Osteoblast (primary cell): ENCODE data around the gene NOSIP. TPM values are rescaled to one million over a fixed set of nuclear protein-coding genes. Genes with fewer than 3 reads are reported as not detected.

ENCODE experiments used
- DNase-seq: peaks from one replicate; pipeline ENCODE4 v3.0.0; 2011; ENCODE audit warnings: low spot score, mixed read lengths; ENCODE audit not compliant: insufficient read length; ENCODE audit errors: missing footprints
- H2AFZ ChIP-seq: 2 replicates; pipeline ENCODE4 v1.6.0; 2011; ENCODE audit warnings: mild to moderate bottlenecking, low read length
- H3K27ac ChIP-seq: 2 replicates; pipeline ENCODE4 v1.5.1; 2011; ENCODE audit warnings: mild to moderate bottlenecking, low read depth, low read length, moderate library complexity
- H3K27me3 ChIP-seq: 2 replicates; pipeline ENCODE4 v1.6.0; 2012; ENCODE audit warnings: mild to moderate bottlenecking, control low read depth, inconsistent platforms, low read length, moderate library complexity; ENCODE audit not compliant: insufficient read depth
- H3K36me3 ChIP-seq: 2 replicates; pipeline ENCODE4 v1.5.1; 2011; ENCODE audit warnings: mild to moderate bottlenecking, low read length, control low read depth, moderate library complexity; ENCODE audit not compliant: insufficient read depth
- H3K4me1 ChIP-seq: 2 replicates; pipeline ENCODE4 v1.5.1; 2011; ENCODE audit warnings: mild to moderate bottlenecking, low read length, control low read depth, moderate library complexity; ENCODE audit not compliant: insufficient read depth
- H3K4me2 ChIP-seq: 2 replicates; pipeline ENCODE4 v1.6.0; 2011; ENCODE audit warnings: mild to moderate bottlenecking, low read length; ENCODE audit not compliant: insufficient read depth
- H3K4me3 ChIP-seq: fragments of 200-600 bp; sonication (generic); 3 replicates; pipeline ENCODE4 v1.5.1; 2012; ENCODE audit warnings: mild to moderate bottlenecking, low read length, inconsistent platforms; ENCODE audit not compliant: insufficient read depth
- H3K79me2 ChIP-seq: 2 replicates; pipeline ENCODE4 v1.6.0; 2012; ENCODE audit warnings: mild to moderate bottlenecking, low read length, control low read depth, inconsistent platforms; ENCODE audit not compliant: insufficient read depth
- H3K9me3 ChIP-seq: 2 replicates; pipeline ENCODE4 v1.5.1; 2011; ENCODE audit warnings: low read depth, low read length, control low read depth
- H4K20me1 ChIP-seq: 2 replicates; pipeline ENCODE4 v1.6.0; 2012; ENCODE audit warnings: mild to moderate bottlenecking, low read length, control low read depth; ENCODE audit not compliant: insufficient read depth
- total RNA-seq: library from RNA; depleted of rRNA; stranded (reverse); fragments of >200 nt; gene quantifications from 2 replicates; pipeline ENCODE4 v1.2.3, GENCODE V29; 2012
- TF ChIP-seq, protein P1 (sequence below): IDR thresholded peaks from 2 replicates; pipeline ENCODE4 v1.5.1; 2011; ENCODE audit warnings: mild to moderate bottlenecking, low read depth, low read length, moderate library complexity; ENCODE audit errors: extremely low read depth

Gene NOSIP
- total RNA-seq, 1 donor, result 68.0 TPM

DNA sequence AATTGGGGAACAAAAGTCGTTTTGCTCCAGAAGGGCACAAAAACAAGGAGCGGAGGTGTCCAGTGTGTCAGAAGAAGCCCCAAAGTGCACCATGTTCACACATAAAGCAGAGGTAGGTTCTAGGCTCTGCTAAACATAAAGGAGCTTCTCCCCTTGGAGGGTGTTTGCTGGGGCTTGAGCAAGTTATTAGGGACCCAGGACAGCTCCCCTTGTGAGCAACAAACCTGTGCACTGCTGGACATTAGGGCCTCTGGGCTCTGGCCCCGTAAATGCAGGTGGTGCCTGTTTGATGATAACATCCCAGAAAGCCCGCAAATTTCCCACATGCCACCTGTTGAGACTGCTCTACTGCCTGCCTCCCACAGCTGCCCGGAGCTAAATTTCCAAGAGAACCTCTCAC lies 41.7 kb downstream of the NOSIP start:
- H3K4me2 ChIP-seq, result no peak overlapping the region
- peaks cover 76% of the 10 kb centered on the region for H3K36me3 ChIP-seq
- DNase-seq, result no peak
- H3K79me2 ChIP-seq, result peaks cover 21% of the 10 kb centered on the region
- H3K27me3 ChIP-seq, result no peaks in the 10 kb centered on the region
- H3K9me3 ChIP-seq, result no peaks in the 10 kb centered on the region
- H3K27ac ChIP-seq, result no peak overlapping the region
- H3K4me1 ChIP-seq, result no peaks in the 10 kb centered on the region
- TF ChIP-seq, protein P1, sequence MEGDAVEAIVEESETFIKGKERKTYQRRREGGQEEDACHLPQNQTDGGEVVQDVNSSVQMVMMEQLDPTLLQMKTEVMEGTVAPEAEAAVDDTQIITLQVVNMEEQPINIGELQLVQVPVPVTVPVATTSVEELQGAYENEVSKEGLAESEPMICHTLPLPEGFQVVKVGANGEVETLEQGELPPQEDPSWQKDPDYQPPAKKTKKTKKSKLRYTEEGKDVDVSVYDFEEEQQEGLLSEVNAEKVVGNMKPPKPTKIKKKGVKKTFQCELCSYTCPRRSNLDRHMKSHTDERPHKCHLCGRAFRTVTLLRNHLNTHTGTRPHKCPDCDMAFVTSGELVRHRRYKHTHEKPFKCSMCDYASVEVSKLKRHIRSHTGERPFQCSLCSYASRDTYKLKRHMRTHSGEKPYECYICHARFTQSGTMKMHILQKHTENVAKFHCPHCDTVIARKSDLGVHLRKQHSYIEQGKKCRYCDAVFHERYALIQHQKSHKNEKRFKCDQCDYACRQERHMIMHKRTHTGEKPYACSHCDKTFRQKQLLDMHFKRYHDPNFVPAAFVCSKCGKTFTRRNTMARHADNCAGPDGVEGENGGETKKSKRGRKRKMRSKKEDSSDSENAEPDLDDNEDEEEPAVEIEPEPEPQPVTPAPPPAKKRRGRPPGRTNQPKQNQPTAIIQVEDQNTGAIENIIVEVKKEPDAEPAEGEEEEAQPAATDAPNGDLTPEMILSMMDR, result no peak
- H2AFZ ChIP-seq, result no peak overlapping the region
- no peak overlapping the region for H3K4me3 ChIP-seq
- peaks cover 19% of the 10 kb centered on the region for H4K20me1 ChIP-seq

DNA sequence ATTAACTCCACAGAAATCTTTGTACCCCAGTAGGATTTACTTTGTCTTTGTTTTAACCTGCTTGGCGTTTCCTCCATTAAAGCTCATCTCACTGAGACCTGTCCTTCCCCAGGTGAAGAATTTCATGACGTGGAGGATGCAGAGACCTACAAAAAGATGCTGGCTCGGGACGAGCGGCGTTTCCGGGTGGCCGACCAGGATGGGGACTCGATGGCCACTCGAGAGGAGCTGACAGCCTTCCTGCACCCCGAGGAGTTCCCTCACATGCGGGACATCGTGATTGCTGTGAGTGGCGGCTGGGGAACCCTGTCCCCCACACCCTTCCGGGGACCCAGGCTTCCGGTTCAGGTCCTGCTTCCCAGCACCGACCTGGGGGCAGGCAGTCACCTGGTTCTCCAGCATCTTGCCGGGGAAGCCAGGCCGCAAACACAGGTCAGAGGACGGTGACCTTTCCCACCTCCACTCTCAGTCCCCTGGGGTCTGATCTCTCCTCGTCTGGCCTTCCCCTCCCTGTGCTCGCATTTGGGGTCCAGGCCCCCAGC lies 43.4 kb downstream of the NOSIP start:
- Histone ChIP-seq H3K4me3 (no peak overlapping the region), H4K20me1 (peaks cover 28% of the 10 kb centered on the region), H3K27ac (no peak overlapping the region), H3K36me3 (peaks cover 67% of the 10 kb centered on the region), H3K9me3 (no peaks in the 10 kb centered on the region), H3K4me1 (peaks cover 8% of the 10 kb centered on the region), H3K27me3 (no peaks in the 10 kb centered on the region), H3K79me2 (peaks cover 30% of the 10 kb centered on the region), H2AFZ (no peak overlapping the region), H3K4me2 (no peak overlapping the region)
- no peak for DNase-seq
- TF ChIP-seq, protein P1, result no peak

DNA sequence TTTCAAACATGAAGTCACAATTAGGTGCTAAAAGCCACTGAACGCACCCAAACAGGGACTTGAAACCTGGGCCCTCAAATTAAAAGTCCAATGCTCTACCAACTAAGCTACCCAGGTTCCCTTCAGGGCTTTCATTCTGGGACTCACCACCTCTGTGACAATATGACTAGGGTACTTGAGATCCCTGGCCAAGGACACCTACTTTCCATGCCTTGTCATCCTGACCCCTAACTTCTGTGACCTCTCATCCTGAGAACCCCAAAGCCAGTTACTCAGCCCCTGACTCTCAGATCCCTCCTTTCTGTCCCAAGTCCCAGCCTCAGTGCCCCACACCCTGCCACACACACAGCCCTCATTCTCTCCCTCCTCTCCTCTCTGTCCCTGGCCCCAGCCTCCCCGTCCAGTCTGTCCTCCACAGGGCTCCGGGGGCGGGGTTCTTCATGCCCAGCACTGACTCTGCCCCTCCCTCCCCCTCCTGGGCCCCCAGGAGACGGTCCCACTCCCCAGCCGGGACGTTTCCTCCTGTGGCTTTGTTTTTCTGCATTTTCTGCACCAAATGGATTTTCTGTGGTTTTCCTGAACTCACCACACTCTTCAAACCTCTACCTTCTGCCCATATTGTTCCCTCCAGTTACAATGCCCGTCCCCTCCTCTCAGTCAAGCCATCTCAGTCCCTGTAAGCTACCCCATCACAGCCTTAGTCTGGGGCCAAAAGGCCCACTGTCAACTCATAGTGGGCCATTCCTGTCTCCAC lies 45.5 kb downstream of the NOSIP start:
- Histone ChIP-seq H3K4me2 (no peak overlapping the region), H4K20me1 (peaks cover 34% of the 10 kb centered on the region), H3K4me3 (no peak overlapping the region), H3K27me3 (no peaks in the 10 kb centered on the region), H2AFZ (no peak overlapping the region), H3K36me3 (peaks cover 61% of the 10 kb centered on the region), H3K9me3 (no peaks in the 10 kb centered on the region), H3K79me2 (peaks cover 43% of the 10 kb centered on the region), H3K27ac (no peak overlapping the region), H3K4me1 (peaks cover 8% of the 10 kb centered on the region)
- peak; percentile 23 for DNase-seq
- TF ChIP-seq, protein P1, result no peak
